DMS53 treated with DMSO at 0.1 percent for 48 hours (cell line): ENCODE data around the gene SEC24C.
"Not testable (repeated sequence)": the region's sequence is repeated elsewhere in the genome, so short reads cannot be mapped to it uniquely, and the experiment has no call there.

ENCODE experiments used
- DNase-seq: peaks from one replicate; lab custom pipeline; 2025; ENCODE audit not compliant: unreplicated experiment; lab: John Stamatoyannopoulos, UW

Gene SEC24C, protein sequence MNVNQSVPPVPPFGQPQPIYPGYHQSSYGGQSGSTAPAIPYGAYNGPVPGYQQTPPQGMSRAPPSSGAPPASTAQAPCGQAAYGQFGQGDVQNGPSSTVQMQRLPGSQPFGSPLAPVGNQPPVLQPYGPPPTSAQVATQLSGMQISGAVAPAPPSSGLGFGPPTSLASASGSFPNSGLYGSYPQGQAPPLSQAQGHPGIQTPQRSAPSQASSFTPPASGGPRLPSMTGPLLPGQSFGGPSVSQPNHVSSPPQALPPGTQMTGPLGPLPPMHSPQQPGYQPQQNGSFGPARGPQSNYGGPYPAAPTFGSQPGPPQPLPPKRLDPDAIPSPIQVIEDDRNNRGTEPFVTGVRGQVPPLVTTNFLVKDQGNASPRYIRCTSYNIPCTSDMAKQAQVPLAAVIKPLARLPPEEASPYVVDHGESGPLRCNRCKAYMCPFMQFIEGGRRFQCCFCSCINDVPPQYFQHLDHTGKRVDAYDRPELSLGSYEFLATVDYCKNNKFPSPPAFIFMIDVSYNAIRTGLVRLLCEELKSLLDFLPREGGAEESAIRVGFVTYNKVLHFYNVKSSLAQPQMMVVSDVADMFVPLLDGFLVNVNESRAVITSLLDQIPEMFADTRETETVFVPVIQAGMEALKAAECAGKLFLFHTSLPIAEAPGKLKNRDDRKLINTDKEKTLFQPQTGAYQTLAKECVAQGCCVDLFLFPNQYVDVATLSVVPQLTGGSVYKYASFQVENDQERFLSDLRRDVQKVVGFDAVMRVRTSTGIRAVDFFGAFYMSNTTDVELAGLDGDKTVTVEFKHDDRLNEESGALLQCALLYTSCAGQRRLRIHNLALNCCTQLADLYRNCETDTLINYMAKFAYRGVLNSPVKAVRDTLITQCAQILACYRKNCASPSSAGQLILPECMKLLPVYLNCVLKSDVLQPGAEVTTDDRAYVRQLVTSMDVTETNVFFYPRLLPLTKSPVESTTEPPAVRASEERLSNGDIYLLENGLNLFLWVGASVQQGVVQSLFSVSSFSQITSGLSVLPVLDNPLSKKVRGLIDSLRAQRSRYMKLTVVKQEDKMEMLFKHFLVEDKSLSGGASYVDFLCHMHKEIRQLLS

DNA sequence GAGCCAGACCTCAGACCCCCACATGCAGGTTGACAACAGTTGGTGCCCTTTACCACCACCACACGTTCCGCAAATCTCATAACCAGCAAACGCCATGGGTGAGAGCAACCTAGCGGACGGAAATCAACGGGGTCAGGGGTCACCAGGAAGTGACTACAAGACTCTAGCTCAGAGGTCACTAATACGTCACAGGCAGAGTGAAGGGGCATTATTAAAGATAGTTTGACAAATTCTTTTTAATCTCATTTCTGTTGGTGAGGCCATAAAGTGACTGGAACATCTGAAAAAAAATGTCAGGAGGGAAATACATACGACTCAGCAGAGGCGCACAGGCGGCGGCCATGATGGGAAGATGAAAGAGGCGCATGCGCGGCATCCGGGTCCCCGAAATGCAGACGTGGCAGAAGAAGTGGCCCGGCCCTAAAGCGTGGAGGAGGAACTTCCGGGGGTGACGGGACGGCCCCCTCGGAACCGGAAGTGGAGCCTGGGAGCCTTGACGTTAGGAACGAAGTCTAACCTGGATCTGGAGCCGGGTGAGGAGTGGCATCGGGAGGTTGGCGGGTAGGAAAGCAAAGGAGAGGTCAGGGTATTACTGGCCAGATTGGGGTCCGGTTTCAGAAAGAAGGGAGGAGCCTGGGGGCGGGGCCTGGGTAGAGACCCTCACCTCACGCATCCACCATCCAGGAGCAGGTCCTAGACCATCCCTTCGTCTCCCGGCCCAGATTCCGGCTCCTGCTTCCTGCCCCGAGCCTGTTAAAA, at the start of gene SEC24C:
TSS of gene SEC24C (plus strand) at position 468 of the 759 bp plus-strand sequence. CDS start 2,461 bp downstream, outside the sequence.
- peak; percentile 90 for DNase-seq

DNA sequence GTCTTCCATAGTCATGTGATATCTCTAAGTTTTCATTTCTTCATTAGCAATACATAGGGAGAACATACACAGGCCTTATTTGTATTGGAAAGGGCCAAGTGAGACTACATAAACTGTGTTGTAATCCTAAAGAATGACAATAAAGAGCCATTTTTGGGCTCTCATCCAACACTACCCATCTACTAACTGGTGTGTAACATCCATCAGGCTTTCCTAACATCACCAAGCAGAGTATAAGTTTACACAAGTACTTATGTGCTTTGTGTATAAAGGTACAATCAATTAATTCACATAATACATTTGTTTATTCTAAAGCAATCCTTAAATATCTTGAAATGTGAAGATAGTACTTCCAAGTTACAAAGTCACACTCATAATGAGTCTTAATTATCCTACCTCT, 48.9 kb upstream of the SEC24C start:
- not testable (repeated sequence) for DNase-seq

DNA sequence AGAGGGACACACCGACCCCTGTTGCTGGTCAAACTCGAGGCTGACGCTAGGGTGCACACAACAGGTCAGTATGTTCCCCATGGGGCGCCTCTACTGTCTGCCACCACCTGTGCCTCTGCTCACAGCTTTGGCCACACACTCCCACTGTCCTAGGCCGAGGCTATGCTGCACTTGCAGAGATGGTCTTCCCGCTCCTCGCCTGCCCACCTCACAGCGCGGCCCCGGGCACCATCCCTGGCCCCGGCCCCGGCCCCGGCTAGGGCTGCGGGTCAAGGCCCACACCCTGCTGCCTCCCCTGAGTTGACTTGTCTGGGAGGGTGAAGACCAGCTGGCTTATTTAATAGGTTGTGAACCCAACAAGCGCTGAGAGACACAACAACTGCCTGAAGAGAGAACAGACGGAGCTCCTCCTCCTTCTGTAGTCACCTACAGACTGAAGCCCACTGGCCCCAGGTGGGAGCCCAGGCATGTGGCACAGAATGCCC, 46.5 kb upstream of the SEC24C start, which contains the start of gene AGAP5:
TSS of gene AGAP5 (minus strand) at position 435 of the 485 bp plus-strand sequence. CDS start at position 81, 354 bp downstream.
- not testable (repeated sequence) for DNase-seq

DNA sequence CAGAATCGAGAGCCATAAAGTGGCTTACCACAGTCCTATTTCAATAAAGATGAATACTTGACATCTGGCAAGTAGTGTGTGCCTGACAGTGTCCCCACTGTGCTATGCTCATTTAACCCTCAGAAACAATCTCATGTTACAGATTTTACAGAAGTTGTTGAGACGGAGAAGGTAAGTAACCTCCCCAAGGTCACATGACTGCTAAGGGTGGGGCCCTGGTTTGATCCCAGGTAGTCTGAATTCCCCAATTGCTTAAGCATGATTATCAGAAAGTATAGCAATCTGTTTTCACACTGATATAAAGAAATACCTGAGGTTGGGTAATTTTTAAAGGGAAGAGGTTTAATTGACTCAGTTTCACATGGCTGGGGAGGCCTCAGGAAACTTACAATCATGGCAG, 45.4 kb upstream of the SEC24C start:
- not testable (repeated sequence) for DNase-seq

DNA sequence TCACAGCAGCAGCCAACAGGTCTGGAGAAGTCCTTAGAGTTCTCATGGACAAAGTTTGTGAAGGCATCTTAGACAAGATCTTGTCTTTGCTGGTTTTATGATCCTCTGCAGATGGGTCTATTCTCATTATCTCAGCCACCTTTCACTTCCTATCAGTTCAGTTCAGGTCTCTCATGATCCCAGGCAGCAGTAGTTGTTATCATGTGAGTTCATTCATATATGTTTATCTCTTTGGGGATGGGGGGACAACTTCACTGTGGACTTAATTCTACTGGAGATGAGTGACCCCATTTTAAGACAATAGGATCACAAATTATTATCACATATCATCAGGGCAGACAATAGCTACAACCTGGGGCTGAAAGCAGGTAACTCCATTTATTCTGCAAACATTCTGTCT, 40.2 kb upstream of the SEC24C start:
- not testable (repeated sequence) for DNase-seq

DNA sequence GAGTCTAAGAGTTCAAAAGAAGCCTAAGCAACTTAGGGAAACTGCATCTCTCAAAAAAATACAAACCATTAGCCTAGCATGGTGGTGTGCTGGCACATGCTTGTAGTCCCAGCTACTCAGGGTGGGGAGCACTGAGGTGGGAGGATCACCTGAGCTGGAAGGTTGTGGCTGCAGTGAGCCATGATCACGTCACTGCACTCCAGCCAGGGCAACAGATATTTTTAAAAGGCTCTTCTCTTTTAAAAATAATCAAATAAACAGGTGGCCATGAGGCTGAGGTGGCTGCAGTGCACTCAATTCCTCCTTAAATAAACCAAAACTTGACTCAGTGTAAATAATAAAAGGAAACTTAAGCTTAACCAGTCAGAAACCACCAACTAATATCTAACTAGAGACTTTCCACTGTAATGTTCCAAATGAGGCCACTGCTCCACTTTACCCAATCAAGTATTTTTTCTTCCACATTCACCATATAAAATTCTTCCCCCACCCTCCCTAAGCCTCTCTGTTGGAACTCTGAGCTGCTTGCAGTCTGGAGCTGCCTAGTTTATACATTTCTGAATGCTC, 38.6 kb upstream of the SEC24C start:
- peak; percentile 25 for DNase-seq

DNA sequence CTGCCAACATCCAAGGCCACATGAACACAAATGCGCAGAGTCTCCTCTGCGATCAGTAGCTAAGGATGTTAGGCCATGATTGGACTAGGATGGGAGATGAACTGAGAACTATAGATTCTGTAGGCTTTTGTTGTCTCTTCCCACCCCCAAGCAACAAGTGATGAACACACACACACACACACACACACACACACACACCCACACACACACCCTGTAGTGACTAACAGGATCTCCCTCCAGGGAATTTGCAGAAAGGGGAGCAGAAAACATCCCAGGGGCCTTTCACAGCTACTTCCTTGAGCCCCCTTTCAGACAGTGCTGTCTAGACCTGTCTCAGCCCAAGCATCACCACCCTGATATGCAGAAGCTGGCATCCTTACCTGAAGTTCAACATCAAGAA, 37.7 kb upstream of the SEC24C start:
- DNase-seq: not testable (repeated sequence)

DNA sequence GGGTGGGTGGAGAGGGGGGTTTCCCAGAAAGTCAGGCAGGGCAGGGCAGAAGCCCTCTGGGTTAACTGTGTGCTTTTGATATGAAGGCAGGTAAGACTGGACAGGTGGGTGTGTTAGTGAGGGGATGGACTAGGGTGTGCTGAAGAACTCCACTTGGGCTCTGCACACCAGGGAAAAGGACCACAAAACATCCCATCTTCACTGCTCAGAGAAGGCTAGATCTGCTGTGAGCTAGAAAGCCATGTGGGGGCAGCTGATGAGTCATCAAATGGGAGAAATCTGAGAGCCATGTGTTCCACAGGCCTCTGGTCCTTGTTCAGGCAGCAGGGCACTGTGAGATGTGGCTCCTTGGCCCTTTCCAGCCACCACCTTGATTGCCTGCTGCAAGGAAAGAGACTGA, 36.5 kb upstream of the SEC24C start:
- not testable (repeated sequence) for DNase-seq

DNA sequence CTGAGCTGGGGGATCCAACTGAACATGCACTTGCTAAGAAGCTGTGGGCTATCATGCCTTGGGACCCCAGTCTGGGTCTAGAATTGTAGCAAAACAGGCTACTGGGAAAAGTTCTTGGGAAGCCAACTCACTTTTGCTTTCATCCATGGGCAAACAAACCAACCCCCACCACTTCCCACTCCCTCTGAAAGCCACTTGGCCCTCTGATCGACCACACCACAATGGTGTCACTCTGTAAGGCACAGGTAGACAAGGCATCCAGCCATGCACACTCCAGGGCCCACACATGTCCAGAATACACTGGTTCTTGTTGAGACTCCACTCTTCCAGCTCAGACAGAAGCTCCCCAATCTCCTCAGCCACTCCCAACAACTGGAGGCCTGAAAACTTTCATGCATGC, 36.0 kb upstream of the SEC24C start:
- DNase-seq: not testable (repeated sequence)

DNA sequence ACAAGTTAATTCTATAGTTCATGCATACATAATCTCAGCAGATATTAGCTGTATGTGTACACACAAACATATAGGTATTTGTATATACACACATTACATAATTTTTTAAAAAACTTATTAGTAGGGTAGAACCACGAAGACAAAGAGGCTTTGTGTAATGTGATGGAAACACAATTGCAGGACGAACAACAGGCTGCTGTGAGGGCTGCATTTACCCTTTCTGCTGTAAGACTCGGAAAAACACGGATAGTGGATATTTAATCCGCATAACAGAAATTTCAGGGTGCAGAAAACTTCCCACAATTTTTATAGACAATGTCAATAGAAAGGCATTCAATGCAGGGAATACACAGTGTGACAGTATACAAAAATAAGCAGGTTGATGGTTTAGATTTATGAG, 32.5 kb upstream of the SEC24C start:
- DNase-seq: not testable (repeated sequence)

DNA sequence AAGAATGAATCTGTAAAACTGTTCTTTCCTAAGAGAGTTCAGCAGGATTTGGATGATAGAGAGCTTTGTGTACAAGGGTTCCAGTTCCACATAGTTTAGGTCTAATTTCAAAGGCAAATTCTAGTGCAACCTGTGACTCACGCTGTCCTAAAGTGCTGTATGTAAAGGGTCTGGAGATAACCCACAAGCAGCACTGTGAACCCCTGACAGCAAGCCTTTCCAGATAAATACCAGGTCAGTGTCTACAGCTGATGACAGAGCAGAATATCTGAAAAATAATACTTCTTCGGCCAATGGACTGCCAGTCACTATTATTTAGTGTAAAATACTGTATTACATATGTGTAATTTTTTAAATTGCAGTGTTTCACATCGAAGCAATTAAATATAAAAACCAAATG, 30.3 kb upstream of the SEC24C start:
- not testable (repeated sequence) for DNase-seq

DNA sequence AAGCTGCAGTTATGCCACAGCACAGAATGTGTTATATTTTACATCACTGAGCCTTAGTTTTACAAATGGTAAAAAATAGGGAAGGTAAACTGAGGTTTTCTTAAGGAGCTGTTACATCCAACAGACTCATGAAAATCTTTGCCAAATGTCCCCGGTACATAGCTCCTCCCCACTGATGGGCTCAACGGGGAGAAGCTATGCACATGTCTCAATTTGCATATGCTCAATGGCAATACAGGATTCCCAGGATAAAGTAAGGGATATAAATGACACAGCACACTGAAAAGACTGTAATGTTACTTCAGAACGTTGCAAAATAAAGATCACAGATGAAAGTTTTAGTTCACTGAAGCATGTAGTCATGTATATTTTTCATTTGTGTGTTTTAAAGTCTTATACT, 29.7 kb upstream of the SEC24C start:
- DNase-seq: not testable (repeated sequence)

DNA sequence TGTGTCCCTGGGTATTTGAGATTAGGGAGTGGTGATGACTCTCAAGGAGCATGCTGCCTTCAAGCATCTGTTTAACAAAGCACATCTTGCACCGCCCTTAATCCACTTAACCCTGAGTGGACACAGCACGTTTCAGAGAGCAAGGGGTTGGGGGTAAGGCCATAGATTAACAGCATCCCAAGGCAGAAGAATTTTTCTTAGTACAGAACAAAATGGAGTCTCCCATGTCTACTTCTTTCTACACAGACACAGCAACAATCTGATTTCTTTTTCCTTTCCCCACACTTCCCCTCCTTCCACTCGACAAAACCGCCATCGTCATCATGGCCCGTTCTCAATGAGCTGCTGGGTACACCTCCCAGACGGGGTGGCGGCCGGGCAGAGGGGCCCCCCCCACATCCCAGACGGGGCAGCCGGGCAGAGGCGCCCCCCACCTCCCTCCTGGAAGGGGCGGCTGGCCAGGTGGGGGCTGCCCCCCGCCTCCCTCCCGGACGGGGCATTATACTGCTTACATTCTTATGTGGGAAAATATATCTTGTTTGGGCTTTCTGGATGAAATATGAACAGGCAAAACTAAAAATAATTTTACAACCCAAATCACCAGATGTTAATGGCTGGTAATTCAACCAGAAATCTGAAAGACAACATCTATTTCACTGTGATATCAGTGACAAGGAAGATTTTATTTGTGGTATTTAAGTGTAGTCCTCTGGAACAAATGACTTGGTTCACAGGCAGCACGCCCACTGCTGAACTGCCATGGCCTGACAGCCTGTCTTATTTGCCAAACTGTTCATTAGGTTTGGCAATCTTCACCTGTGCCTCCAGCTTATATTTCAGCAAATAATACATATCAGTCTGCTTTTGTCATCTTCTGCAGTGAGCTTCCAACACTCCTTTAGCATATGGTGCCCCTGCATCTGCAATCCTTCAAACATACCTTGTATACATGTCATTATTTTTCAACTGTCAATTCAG, 28.7 kb upstream of the SEC24C start:
- DNase-seq: not testable (repeated sequence)

DNA sequence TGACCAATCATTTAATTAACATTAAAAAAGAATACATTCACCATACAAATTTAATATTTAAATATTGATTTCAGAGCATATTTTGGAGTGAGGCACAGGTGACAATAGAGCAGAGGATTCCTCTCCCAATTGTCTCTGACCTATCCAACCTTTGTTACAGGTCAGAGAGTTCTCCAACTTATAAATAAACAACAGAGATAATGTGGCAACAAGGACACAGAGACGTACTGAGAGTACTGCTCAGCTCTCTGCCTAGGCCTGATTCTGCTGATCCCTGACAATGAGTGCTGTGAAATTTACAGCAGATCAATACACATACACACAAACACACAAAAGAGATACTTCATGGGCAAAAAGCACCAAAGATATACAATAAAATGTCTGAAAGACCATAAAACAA, 27.9 kb upstream of the SEC24C start:
- no peak for DNase-seq

DNA sequence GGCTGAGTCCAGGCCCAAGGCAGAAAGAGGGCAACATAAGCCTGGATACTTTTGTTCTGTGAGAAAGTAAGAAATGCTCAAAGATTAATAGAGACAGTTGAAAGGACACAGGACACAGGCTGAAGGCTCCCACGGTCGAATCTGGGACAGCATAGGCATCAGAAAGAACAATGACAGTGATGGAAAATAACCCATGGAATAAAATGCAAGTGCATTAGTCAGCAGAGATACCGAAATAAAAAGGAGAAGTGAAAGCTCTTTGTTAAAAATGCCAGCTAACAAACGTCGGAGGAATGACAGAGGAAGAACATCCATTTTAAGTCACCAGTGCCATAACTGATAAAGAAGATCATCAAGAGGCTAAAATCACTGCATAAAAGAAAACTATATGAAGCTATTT, 26.6 kb upstream of the SEC24C start:
- DNase-seq: no peak

DNA sequence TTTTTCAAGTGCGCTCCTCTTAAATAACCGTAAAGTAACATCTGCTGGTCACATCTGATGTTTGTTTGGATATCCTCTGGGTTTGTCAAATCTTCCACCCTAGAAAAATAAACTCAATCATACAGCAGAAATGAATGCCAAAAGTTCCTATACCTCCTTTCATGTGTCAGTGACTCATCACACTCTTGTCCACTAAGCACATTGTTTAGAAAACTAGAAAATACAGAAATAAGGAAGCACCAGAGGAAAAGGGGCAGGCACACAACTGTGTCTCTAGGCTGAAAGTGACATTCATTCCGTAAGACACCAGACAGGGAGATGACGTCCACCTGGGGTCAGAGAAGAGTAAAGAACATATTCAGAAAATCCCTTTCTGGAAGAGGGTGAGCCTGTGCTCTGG, 23.6 kb upstream of the SEC24C start:
- not testable (repeated sequence) for DNase-seq

DNA sequence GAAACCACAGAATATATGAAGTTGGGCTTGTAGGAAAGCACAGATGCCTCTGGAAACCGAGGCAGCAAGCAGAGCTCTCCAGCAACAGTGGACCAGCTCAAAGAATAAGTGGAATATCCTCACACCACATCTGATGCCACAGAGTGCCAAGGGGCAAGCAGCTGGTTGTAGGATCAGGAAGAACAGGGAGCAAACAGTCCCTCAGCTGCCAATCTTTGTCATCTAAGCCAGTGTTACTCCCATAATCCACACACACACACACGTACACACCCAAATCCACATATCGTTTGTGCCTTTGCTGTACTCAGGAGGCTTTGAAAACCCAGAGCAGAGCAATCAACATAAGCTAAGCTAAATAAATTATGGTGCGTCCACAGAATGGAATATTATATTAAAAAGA, 20.7 kb upstream of the SEC24C start:
- DNase-seq: no peak

DNA sequence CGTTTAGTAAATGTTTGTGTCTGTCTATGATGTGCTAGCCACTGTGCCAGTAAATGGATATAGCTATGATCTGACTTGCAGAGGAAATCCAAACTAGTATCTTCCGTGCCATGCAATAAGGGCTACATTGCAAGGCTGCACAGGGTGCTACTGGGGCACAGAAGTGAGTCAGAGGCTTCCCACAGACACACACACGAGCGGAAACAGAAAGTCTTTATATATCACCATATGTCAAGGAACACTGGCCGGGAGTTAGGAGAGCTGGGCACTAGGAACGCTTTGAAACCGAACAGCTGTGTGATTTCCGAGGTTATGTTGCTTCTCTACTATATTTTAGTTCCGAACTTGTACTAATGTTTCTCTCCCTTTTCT, 14.4 kb upstream of the SEC24C start:
- DNase-seq: peak; percentile 50
